ENCODE measurements around the gene RNU6-9. TPM values are rescaled to one million over a fixed set of nuclear protein-coding genes. Genes with fewer than 3 reads are reported as not detected.
A peak's percentile ranks its signal among the peaks of the same experiment; 100 is the strongest.

RNU6-9 gene
- total and polyA plus RNA-seq, 2 donors: not detected

GRCh38 chr19:869245-870177 lies 23.8 kb upstream of the RNU6-9 start:
- Histone ChIP-seq H3K27ac (ENCODE audit: low read depth in 1 of 2, low read length in 1 of 2) (no peak overlapping the region), H3K4me1 (ENCODE audit: control insufficient read depth in 2 of 2, insufficient read depth in 2 of 2, low read length in 2 of 2) (peaks cover 0 to 6% of the 10 kb centered on the region in 2 donors), H3K36me3 (ENCODE audit: control insufficient read depth in 2 of 2, insufficient read depth in 2 of 2, low read length in 1 of 2) (peaks cover 36 to 58% of the 10 kb centered on the region in 2 donors), H3K9me3 (ENCODE audit: control insufficient read depth in 2 of 2, insufficient read depth in 1 of 2, low read length in 1 of 2) (no peaks in the 10 kb centered on the region), H3K27me3 (ENCODE audit: control insufficient read depth in 2 of 2, insufficient read depth in 1 of 2, low read length in 1 of 2) (no peaks in the 10 kb centered on the region), H3K4me3 (ENCODE audit: low read length in 2 of 2) (no peak overlapping the region)
- 95% methylated on average over 29 of the region's 29 CpGs for WGBS
- DNase-seq (ENCODE audit: low read depth in 6 of 9, low spot score in 9 of 9): no peak

DNA sequence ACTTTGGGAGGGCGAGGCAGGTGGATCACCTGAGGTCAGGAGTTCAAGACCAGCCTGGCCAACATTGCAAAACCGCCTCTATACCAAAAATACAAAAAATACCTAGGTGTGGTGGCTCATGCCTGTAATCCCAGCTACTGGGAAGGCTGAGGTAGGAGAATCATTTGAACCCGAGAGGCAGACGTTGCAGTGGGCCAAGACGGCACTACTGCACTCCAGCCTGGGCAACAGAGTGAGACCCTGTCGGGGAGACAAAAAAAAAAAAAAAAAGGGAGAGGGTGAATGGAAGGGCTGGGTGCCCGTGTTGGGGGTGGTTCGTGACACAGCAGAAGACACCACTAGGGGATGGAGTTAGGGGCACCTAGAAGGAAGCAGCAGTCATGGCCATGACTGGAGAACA lies 23.0 kb upstream of the RNU6-9 start:
- no peak overlapping the region for H3K4me3 ChIP-seq (ENCODE audit: low read length in 2 of 2)
- H3K9me3 ChIP-seq (ENCODE audit: control insufficient read depth in 2 of 2, insufficient read depth in 1 of 2, low read length in 1 of 2): no peaks in the 10 kb centered on the region
- H3K4me1 ChIP-seq (ENCODE audit: control insufficient read depth in 2 of 2, insufficient read depth in 2 of 2, low read length in 2 of 2): peaks cover 0 to 6% of the 10 kb centered on the region in 2 donors
- H3K27me3 ChIP-seq (ENCODE audit: control insufficient read depth in 2 of 2, insufficient read depth in 1 of 2, low read length in 1 of 2): no peaks in the 10 kb centered on the region
- no peak overlapping the region for H3K27ac ChIP-seq (ENCODE audit: low read depth in 1 of 2, low read length in 1 of 2)
- H3K36me3 ChIP-seq (ENCODE audit: control insufficient read depth in 2 of 2, insufficient read depth in 2 of 2, low read length in 1 of 2): peaks cover 36 to 65% of the 10 kb centered on the region in 2 donors
- 98% methylated on average over 8 of the region's 8 CpGs for WGBS
- DNase-seq (ENCODE audit: low read depth in 6 of 9, low spot score in 9 of 9): no peak

DNA sequence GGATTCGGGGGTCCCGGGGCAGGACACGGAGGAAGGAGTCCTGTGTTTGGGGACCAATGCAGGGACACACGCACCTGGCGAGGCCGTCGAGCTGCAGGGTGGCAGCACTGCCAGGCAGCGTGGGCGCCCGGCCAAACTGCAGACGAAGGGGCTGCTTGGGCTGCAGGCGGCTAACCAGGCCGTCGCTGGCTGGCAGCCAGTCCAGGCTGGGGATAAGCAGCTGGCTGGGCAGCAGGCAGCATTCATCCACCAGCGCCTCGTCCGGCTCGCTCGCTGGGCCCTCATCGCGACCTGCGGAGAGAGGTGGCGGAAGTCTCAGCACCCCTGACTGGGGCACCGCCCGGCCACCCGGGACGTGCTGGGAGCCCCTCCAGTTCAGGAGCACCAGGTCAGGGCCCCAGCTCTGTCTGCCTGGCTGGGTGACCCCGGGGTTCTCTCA lies 22.3 kb upstream of the RNU6-9 start:
- no peak for DNase-seq (ENCODE audit: low read depth in 6 of 9, low spot score in 9 of 9)
- peaks cover 37 to 72% of the 10 kb centered on the region in 2 donors for H3K36me3 ChIP-seq (ENCODE audit: control insufficient read depth in 2 of 2, insufficient read depth in 2 of 2, low read length in 1 of 2)

DNA sequence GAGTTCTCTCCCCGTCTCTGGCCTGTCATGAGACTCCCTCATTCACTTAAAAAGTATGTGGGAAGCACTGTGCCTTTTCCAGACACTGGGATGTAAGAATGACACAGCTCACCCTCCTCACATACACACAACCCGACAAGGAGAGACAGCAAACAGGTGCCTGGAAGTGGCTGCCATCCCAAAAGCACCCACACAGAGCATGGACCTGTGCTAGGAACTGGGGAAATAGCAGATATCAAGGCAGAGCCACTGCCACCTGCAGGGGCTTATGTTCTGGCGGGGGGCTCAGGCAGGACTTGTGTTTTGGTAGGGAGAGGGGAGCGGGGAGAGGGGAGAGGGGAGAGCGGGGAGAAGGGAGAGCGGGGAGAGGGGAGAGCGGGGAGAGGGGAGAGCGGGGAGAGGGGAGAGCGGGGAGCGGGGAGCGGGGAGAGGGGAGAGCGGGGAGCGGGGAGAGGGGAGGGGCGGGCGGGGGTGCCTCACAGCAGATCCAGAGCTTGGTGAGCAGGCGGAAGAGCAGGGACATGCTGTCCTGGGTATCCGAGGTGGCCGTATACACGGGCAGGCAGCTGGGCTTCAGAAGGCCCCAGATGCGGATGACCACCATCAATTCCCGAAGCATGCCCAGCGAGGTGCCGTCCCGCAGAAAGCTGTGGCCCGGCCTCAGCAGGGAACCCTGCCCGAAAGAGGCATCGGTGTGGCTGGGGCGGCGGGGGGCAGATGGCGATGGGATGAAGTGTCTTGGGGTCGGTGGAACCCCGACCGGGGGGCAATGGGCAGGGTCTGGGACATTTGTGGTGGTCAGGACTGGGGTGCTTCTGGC lies 21.6 kb upstream of the RNU6-9 start:
- 98% methylated on average over 22 of the region's 33 CpGs for WGBS
- H3K36me3 ChIP-seq (ENCODE audit: control insufficient read depth in 2 of 2, insufficient read depth in 2 of 2, low read length in 1 of 2): peaks cover 39 to 79% of the 10 kb centered on the region in 2 donors
- H3K27me3 ChIP-seq (ENCODE audit: control insufficient read depth in 2 of 2, insufficient read depth in 1 of 2, low read length in 1 of 2): no peaks in the 10 kb centered on the region
- H3K4me1 ChIP-seq (ENCODE audit: control insufficient read depth in 2 of 2, insufficient read depth in 2 of 2, low read length in 2 of 2): peaks cover 0 to 6% of the 10 kb centered on the region in 2 donors
- no peak for DNase-seq (ENCODE audit: low read depth in 6 of 9, low spot score in 9 of 9)
- no peak overlapping the region for H3K27ac ChIP-seq (ENCODE audit: low read depth in 1 of 2, low read length in 1 of 2)
- H3K9me3 ChIP-seq (ENCODE audit: control insufficient read depth in 2 of 2, insufficient read depth in 1 of 2, low read length in 1 of 2): no peaks in the 10 kb centered on the region
- no peak overlapping the region for H3K4me3 ChIP-seq (ENCODE audit: low read length in 2 of 2)

More for the DNA sequence above, 22.3 kb upstream of the RNU6-9 start:
- 95% methylated on average over 28 of the region's 28 CpGs for WGBS
- Histone ChIP-seq H3K27ac (ENCODE audit: low read depth in 1 of 2, low read length in 1 of 2) (no peak overlapping the region), H3K27me3 (ENCODE audit: control insufficient read depth in 2 of 2, insufficient read depth in 1 of 2, low read length in 1 of 2) (no peaks in the 10 kb centered on the region), H3K4me1 (ENCODE audit: control insufficient read depth in 2 of 2, insufficient read depth in 2 of 2, low read length in 2 of 2) (peaks cover 0 to 6% of the 10 kb centered on the region in 2 donors), H3K4me3 (ENCODE audit: low read length in 2 of 2) (no peak overlapping the region), H3K9me3 (ENCODE audit: control insufficient read depth in 2 of 2, insufficient read depth in 1 of 2, low read length in 1 of 2) (no peaks in the 10 kb centered on the region)

GRCh38 chr19:872266-872951 lies 20.9 kb upstream of the RNU6-9 start:
- Histone ChIP-seq H3K27me3 (ENCODE audit: control insufficient read depth in 2 of 2, insufficient read depth in 1 of 2, low read length in 1 of 2) (no peaks in the 10 kb centered on the region), H3K27ac (ENCODE audit: low read depth in 1 of 2, low read length in 1 of 2) (no peak overlapping the region), H3K4me3 (ENCODE audit: low read length in 2 of 2) (no peak overlapping the region), H3K36me3 (ENCODE audit: control insufficient read depth in 2 of 2, insufficient read depth in 2 of 2, low read length in 1 of 2) (peaks cover 40 to 82% of the 10 kb centered on the region in 2 donors), H3K4me1 (ENCODE audit: control insufficient read depth in 2 of 2, insufficient read depth in 2 of 2, low read length in 2 of 2) (peaks cover 0 to 6% of the 10 kb centered on the region in 2 donors), H3K9me3 (ENCODE audit: control insufficient read depth in 2 of 2, insufficient read depth in 1 of 2, low read length in 1 of 2) (no peaks in the 10 kb centered on the region)
- WGBS: 91% methylated on average over 27 of the region's 27 CpGs
- peak in 4 of 9 donors; percentile 12 to 87 (median 60) for DNase-seq (ENCODE audit: low read depth in 6 of 9, low spot score in 9 of 9)

- H3K36me3 ChIP-seq (ENCODE audit: control insufficient read depth in 2 of 2, insufficient read depth in 2 of 2, low read length in 1 of 2): peaks cover 33 to 76% of the 10 kb centered on the region in 2 donors
- no peaks in the 10 kb centered on the region for H3K27me3 ChIP-seq (ENCODE audit: control insufficient read depth in 2 of 2, insufficient read depth in 1 of 2, low read length in 1 of 2)
- peak in 3 of 9 donors; percentile 24 to 80 (median 59) for DNase-seq (ENCODE audit: low read depth in 6 of 9, low spot score in 9 of 9)
- no peaks in the 10 kb centered on the region for H3K9me3 ChIP-seq (ENCODE audit: control insufficient read depth in 2 of 2, insufficient read depth in 1 of 2, low read length in 1 of 2)
- over 99% methylated on average over 9 of the region's 13 CpGs for WGBS
- H3K27ac ChIP-seq (ENCODE audit: low read depth in 1 of 2, low read length in 1 of 2): no peak overlapping the region
- H3K4me1 ChIP-seq (ENCODE audit: control insufficient read depth in 2 of 2, insufficient read depth in 2 of 2, low read length in 2 of 2): peaks cover 0 to 6% of the 10 kb centered on the region in 2 donors
- H3K4me3 ChIP-seq (ENCODE audit: low read length in 2 of 2): no peak overlapping the region
Measured at GRCh38 chr19:873084-873483, 20.2 kb upstream of the RNU6-9 start.

DNA sequence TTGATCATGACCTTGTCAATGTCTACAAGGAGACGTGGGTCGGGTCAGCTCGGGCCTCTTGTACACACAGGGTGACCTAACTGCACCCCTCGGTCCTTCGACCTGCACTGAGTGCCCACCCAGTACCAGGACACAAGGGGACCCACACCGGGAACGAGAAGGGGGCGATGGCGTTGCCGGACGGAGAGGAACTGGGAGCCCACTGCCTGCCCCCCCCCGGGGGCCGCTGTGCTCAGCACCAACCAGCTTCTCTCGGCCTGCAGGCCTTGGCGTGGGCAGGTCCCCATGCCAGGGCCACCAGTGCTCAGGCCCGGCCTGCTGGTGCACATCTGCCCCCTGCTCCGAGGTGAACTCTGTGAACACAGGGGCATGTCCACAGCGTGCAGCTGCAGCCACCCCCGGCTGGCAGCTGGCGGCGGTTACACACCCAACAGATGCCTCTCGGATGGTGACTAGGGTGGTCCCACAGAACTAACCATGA lies 19.7 kb upstream of the RNU6-9 start:
- Histone ChIP-seq H3K36me3 (ENCODE audit: control insufficient read depth in 2 of 2, insufficient read depth in 2 of 2, low read length in 1 of 2) (peaks cover 30 to 74% of the 10 kb centered on the region in 2 donors), H3K4me1 (ENCODE audit: control insufficient read depth in 2 of 2, insufficient read depth in 2 of 2, low read length in 2 of 2) (peaks cover 0 to 5% of the 10 kb centered on the region in 2 donors), H3K9me3 (ENCODE audit: control insufficient read depth in 2 of 2, insufficient read depth in 1 of 2, low read length in 1 of 2) (no peaks in the 10 kb centered on the region), H3K27ac (ENCODE audit: low read depth in 1 of 2, low read length in 1 of 2) (no peak overlapping the region), H3K27me3 (ENCODE audit: control insufficient read depth in 2 of 2, insufficient read depth in 1 of 2, low read length in 1 of 2) (no peaks in the 10 kb centered on the region), H3K4me3 (ENCODE audit: low read length in 2 of 2) (no peak overlapping the region)
- WGBS: 97% methylated on average over 22 of the region's 22 CpGs
- no peak for DNase-seq (ENCODE audit: low read depth in 6 of 9, low spot score in 9 of 9)

DNA sequence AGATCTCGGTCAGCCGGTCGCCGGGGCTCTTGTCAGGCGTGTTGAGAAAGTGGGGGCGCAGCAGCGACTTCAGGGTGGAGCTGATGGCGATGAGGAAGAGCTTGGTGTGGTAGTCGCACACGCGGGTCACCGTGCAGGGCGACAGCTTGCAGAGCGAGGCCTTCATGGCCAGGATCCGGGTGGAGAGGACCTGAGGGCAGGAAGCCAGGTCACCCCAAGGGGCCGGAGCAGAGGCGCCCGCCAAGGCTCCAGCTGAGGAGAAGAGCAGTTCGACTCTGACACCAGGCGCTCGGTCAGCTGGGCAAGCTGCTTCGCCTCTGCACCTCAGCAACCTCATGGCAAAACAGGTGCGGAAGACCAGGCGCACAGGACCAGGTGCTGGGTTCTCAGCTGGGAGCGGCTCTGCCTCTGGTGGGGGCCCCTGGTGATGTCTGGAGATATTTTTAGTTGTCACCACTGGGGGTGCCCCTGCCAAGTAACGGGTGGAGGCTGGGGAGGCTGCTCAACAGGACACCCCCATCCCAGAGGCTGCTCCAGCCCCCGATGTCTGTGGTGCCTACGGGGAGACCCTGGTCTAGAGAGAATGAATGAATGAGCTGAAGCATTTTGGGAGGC lies 17.9 kb upstream of the RNU6-9 start:
- Histone ChIP-seq H3K27me3 (ENCODE audit: control insufficient read depth in 2 of 2, insufficient read depth in 1 of 2, low read length in 1 of 2) (no peaks in the 10 kb centered on the region), H3K4me1 (ENCODE audit: control insufficient read depth in 2 of 2, insufficient read depth in 2 of 2, low read length in 2 of 2) (peaks cover 0 to 3% of the 10 kb centered on the region in 2 donors), H3K9me3 (ENCODE audit: control insufficient read depth in 2 of 2, insufficient read depth in 1 of 2, low read length in 1 of 2) (no peaks in the 10 kb centered on the region), H3K4me3 (ENCODE audit: low read length in 2 of 2) (no peak overlapping the region), H3K36me3 (ENCODE audit: control insufficient read depth in 2 of 2, insufficient read depth in 2 of 2, low read length in 1 of 2) (peaks cover 22 to 75% of the 10 kb centered on the region in 2 donors), H3K27ac (ENCODE audit: low read depth in 1 of 2, low read length in 1 of 2) (no peak overlapping the region)
- 97% methylated on average over 28 of the region's 28 CpGs for WGBS
- no peak for DNase-seq (ENCODE audit: low read depth in 6 of 9, low spot score in 9 of 9)

Measured in thymus (tissue), 11 donors.